ENCODE measurements around the gene TREM1.

TREM1 gene

GRCh38 chr6:41331401-41332150 lies 45.1 kb upstream of the TREM1 start:
- no peak for TF ChIP-seq CTCF (IDR thresholded peaks at IDR 0.05; ENCODE audit: insufficient read depth, low read depth, low read length, missing control alignments)
- DNase-seq (ENCODE audit: low read depth): no peak
- no peak overlapping the region for H3K4me3 ChIP-seq (ENCODE audit: low read length)

GRCh38 chr6:41327177-41327576 lies 40.7 kb upstream of the TREM1 start:
- DNase-seq (ENCODE audit: low read depth): no peak
- no peak for TF ChIP-seq CTCF (IDR thresholded peaks at IDR 0.05; ENCODE audit: insufficient read depth, low read depth, low read length, missing control alignments)
- no peak overlapping the region for H3K4me3 ChIP-seq (ENCODE audit: low read length)

GRCh38 chr6:41326092-41326491 lies 39.6 kb upstream of the TREM1 start:
- H3K4me3 ChIP-seq (ENCODE audit: low read length): no peak overlapping the region
- no peak for TF ChIP-seq CTCF (IDR thresholded peaks at IDR 0.05; ENCODE audit: insufficient read depth, low read depth, low read length, missing control alignments)
- no peak for DNase-seq (ENCODE audit: low read depth)

GRCh38 chr6:41325446-41326066 lies 39.1 kb upstream of the TREM1 start:
- H3K4me3 ChIP-seq (ENCODE audit: low read length): no peak overlapping the region
- no peak for DNase-seq (ENCODE audit: low read depth)
- TF ChIP-seq CTCF (IDR thresholded peaks at IDR 0.05; ENCODE audit: insufficient read depth, low read depth, low read length, missing control alignments): no peak

- DNase-seq (ENCODE audit: low read depth): no peak
- no peak overlapping the region for H3K4me3 ChIP-seq (ENCODE audit: low read length)
- TF ChIP-seq CTCF (IDR thresholded peaks at IDR 0.05; ENCODE audit: insufficient read depth, low read depth, low read length, missing control alignments): no peak
Measured at GRCh38 chr6:41321183-41321582, 34.7 kb upstream of the TREM1 start.

GRCh38 chr6:41318654-41319565 lies 32.4 kb upstream of the TREM1 start:
- DNase-seq (ENCODE audit: low read depth): peak; percentile 84
- peak; percentile 97 for TF ChIP-seq CTCF (IDR thresholded peaks at IDR 0.05; ENCODE audit: insufficient read depth, low read depth, low read length, missing control alignments)
- peak overlapping the region; percentile 21 for H3K4me3 ChIP-seq (ENCODE audit: low read length)
